ENCODE results near the gene DNAJC18.

Gene DNAJC18

GRCh38 chr5:139360384-139360783, 78.9 kb downstream of the DNAJC18 start:
- no peak for DNase-seq

All from activated CD4-positive, alpha-beta T cell treated with anti-CD3 and anti-CD28 coated beads, Interleukin-2, amount 50 U/mL, for 1 hour (primary cell).